IPS-11a (cell line): ENCODE data around the gene GRK4.

ENCODE experiments used
- H3K4me3 ChIP-seq: one replicate; pipeline ENCODE4 v1.5.1; 2013; ENCODE audit warnings: low read depth, low read length, control low read depth

GRK4 gene

DNA sequence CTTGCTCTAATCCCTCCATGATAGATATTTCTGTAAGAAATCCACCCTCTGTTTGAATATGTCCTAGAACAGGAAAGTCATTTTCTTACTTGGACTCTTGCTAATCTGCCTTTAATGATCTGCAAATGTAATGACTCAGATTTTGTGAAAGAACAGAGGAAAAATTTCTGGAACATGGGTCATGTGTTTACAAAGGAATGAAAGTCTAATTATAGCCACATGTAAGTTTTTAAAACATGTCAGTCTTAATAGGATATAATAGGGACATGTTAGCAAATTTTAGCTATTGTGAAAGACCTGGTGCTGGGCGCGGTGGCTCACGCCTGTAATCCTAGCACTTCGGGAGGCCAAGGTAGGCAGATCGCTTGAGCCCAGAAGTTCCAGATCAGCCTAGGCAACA, 47.6 kb downstream of the GRK4 start:
- no peak overlapping the region for H3K4me3 ChIP-seq

DNA sequence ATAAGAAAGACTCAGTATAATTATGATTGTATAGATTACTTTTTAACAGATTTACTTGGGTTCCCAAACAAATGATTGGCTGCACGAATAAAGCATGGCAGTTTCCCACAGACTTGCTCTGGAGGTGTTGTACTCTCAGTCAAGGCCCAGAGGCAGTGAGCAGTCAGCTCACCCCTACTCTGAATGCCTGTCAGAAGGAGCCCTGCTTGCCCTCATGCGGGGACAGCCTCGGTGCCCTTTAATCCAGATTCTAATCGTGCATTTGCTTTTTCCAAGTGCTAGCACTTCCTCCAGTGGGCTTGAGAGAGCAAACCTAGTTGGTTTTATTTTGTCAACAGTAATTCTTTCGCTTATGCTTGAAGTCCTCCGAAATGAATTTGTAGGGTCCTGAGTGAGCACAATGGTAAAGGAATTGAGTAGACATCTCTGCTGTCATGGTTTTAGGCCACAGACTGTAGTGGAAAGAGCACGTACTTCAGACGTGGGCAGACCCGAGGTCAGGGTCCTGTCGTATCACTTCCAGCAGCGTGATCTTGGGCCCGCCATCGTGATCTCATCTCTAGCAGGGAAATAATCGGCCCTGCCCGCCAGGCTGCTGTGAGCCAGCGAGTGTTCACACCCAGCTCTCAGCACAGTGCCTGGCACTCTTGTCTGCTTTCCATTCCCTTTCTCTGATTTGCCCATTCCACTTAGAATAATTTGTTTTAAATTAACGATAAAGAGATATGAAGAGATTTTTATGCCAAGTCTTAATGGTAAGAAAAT, 48.3 kb downstream of the GRK4 start:
- no peak overlapping the region for H3K4me3 ChIP-seq

DNA sequence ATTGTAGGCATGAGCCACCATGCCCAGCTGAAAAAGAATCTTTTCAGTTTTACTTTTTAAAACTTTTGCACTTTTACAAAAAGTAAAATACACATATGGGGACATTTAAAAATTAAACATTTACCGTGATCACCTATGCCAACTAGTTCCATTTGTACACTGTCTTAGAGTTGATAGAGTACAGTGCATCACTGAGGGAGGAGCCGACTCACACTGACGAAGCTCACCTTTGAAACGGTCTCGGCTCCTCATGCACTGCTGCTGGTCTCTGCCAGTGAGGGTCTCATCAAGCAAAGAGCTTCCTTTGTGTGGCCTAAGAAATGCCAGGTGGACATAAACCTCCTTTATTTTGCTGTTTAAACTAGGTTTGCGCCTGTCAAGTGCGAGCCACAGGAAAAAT, 50.0 kb downstream of the GRK4 start:
- H3K4me3 ChIP-seq, result no peak overlapping the region

DNA sequence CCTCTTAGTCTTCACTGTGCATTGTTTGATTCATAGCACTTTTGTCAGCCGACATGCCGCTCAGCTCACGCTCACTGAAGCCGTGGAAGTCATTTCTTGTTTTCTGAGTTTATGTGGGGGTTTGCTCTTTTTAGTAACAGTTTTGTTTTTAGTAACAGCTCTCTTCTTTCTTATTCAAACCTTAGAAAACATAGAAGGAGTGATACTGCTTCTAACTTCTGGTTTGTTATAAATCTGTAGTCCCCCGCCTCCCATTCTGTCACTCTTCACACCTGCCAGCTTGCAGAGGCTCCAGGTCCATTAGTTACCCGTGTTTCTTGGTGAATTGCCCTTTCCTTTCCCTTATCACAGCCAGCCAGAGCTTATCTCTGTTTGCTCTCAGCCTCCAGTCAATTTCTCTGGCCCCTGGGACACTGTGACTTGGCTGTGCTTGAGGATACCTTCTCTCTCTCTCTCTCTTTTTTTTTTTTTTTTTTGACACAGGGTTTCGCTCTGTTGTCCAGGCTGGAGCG, 50.5 kb downstream of the GRK4 start:
- no peak overlapping the region for H3K4me3 ChIP-seq

DNA sequence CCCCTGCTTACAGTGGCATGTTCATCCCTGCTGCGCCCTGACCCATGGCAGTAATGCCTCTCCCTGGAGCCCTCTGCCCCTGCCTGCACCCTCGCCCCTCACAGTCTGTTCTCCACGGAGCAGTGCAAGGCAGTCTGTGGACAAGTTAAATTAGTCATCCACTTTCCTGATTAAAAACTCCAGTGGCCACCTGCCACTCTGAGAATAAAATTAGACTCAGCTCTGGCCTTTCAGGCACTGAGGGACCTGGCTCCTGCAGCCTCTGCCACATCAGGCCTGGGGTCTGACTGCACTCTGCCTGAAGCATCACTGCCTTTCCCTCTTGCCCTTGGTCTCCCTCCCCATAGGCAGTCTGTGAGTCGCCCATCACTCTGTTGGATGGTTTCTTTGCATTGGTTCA, 53.6 kb downstream of the GRK4 start:
- H3K4me3 ChIP-seq, result no peak overlapping the region

DNA sequence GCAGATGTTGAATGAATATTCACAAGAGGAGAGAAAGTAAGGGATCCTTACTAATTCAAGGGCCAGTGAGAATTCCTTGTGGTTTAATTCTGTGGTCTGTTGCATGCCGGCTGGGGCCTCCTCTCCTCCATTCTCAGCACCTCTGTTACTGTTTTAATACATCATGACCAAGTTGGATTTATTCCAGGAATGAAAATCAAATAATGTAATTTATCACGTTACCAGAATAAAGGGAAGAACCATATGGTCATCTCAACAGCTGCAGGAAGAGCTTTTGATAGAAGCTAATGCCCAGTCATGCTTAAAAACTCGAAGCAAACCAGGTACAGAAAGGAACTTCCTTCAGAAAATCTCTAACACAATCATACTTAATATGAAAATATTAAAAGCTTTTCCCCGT, 54.1 kb downstream of the GRK4 start:
- no peak overlapping the region for H3K4me3 ChIP-seq

DNA sequence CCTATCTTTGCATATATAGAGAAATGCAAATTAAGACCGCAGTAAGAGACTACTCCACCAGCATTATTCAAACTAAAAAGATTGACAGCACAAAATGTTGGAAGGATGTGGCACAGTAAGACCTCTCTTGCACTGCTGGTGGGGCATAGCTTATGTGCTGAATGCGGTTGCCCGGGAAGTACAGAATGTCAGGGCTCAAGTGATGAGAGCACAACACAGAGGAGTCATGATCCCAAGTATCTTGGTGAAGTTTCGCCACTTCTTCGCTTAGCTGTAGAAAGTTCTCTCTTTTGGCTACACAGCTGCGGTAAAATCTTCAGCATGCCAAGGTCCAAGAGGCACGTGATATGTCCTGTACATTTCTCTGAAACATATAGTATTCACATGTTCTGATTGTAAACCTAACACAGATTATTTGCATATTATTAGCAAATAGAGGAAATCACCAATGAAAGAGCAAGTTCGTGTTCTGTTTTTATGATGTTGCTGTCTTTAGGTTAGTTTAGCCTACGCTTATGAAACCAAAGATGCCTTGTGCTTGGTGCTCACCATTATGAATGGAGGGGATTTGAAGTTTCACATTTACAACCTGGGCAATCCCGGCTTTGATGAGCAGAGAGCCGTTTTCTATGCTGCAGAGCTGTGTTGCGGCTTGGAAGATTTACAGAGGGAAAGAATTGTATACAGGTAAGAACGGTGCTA, 55.9 kb downstream of the GRK4 start:
- no peak overlapping the region for H3K4me3 ChIP-seq

DNA sequence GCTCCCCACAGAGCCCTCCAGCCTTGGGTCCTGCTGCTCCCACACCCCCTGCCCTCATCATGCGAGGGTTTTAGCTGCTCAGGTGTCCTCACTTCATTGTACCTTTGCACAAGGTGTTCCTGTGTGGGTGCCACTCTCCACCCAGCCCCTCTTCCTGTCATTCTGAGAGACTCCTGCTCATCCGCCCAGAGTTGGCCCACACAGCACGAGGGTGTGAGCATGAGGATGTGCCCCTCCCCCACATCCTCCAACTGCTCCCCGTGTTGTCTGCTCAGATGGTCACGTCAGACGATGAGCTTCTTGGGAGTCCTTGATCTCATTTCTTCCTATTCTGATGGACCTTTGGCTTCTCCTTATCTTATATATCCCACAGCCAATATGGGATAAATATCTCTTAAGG, 57.8 kb downstream of the GRK4 start:
- no peak overlapping the region for H3K4me3 ChIP-seq

DNA sequence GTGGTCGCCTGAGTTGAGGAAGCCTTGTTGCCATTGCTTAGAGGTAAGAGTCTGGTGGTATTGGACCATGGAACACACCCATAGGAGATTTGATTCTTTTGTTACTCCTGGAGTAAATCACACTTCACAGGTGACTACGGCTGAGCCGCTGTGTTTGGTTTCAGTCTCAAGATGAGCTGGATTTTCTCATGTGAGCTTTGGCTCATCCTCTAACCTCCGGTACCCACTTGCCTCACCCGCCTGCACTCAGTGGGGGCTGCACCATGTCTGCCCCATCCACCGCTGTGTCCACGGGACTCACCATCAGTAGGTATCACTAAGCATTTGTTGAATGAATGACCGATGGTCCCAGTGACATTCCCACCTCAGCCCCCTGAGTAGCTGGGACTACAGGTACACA, 58.3 kb downstream of the GRK4 start:
- H3K4me3 ChIP-seq, result no peak overlapping the region

DNA sequence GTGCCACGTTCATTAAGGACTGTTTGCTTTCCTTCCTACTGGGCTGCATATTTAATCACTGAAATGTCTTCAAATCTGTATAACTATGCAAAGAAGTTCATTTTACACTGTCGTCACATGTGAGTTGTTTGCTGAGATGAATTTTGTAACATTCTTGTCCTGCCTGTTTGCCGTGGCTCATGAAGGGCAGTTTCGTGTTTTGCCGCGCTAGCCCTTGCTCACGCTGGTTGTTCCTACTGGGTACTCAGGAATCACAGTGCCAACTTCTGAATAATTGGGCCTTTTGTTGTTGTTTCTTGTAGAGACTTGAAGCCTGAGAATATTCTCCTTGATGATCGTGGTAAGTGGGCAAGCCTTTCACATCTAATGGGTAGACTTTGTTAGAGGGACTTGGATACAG, 58.7 kb downstream of the GRK4 start:
- no peak overlapping the region for H3K4me3 ChIP-seq

DNA sequence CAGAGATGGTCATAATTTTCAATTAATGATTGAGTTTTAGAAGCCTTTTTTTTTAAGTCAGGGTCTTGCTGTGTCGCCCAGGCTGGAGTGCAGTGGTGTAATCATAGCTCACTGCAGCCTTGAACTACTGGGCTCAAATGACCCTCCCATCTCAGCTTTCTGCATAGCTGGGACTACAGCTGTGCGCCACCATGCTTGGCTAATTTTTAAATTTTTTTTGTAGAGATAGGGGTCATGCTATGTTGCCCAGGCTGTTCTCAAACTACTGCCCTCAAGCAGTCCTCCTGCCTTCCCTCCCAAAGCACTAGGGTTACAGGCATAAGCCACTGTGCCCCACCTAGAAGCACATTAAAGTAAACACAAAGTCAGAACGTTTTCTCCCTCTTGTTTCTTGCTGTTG, 59.3 kb downstream of the GRK4 start:
- no peak overlapping the region for H3K4me3 ChIP-seq

DNA sequence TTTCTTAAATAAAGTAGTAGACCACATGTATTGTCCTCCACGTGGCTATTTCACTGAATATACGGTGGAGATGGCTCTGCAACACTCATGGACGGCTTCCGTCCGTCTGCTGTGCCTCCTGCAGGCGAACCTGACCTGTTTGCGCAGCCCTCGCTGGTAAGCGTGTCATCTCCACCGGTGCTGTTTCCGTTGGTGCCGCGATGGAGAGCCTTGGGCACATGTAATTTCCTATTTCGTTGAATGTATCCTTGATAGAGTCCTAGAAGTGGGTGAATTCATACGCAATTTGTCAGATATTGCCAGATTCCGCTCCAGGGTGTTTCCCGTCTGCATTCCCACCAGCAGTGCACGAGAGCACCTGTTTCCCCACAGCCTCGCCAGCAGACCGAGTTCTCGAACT, 62.5 kb downstream of the GRK4 start:
- no peak overlapping the region for H3K4me3 ChIP-seq

DNA sequence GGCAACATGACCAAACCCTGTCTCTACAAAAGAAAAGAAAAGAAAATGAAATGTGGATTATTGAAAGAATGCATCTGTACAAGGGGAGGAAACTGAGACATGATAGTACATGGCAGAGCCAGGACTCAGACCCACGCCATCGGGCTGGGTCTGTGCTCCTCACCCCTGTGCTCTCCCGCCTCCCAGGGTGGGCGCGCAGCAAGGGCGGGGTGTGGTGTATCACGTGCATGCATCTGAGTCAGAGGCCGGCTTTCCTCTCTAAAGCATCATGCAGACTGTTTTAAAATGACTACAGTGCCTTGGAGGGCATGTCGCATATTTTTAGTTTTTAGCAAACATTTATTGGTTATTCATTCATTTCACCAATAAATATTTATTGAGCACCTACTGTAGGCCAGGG, 63.2 kb downstream of the GRK4 start:
- no peak overlapping the region for H3K4me3 ChIP-seq

DNA sequence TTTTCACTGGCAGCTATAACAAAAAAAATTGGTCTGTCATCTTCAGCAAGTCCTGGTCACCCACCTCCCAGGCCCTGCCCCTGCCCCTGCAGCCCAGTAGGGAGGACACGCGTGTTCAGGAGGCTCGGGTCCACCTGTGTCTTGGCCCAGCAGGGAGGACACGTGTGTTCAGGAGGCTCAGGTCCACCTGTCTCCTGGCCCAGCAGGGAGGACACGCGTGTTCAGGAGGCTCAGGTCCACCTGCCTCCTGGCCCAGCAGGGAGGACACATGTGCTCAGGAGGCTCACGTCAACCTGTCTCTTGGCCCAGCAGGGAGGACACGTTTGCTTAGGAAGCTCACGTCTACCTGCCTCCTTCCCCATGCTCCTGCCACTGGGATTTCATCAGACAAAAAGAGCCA, 66.1 kb downstream of the GRK4 start:
- no peak overlapping the region for H3K4me3 ChIP-seq

DNA sequence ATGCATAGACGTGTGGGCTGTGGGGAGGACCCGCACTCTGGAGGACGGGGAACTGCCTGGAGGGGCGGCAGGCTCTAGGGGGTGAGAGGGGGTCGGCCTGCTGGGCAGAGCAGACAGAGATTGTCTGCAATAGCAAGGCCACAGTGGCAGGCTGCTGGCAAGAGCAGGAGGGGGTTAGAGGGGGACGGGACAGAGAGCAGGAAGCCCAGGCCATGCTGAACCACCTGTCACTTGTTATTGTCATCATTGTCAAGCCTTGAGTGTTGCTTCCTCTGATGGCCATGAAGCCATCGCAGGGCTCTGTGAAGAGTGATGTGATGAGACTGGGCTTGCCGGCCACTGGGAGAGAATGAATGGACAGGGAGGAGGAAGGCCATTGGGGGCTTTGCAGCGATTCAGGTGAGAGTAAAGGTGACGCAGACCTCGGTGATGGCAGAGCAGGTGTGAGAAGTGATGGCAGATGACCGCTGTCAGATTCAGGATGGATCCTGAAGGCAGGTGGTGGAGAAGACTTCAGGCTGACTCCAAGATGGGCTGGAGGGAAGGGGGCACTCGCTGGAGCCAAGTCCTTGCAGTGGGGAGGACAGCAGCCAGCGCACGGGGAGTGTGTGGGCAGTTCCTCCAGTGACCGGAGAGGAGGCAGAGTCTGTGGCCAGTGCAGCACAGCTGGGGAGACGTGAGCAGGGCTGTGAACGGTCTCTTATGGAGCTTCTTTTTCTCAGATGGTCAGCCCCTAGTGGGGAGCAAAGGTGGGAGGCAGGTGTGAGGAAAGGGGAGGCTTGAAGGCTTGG, 67.4 kb downstream of the GRK4 start:
- H3K4me3 ChIP-seq, result no peak overlapping the region

DNA sequence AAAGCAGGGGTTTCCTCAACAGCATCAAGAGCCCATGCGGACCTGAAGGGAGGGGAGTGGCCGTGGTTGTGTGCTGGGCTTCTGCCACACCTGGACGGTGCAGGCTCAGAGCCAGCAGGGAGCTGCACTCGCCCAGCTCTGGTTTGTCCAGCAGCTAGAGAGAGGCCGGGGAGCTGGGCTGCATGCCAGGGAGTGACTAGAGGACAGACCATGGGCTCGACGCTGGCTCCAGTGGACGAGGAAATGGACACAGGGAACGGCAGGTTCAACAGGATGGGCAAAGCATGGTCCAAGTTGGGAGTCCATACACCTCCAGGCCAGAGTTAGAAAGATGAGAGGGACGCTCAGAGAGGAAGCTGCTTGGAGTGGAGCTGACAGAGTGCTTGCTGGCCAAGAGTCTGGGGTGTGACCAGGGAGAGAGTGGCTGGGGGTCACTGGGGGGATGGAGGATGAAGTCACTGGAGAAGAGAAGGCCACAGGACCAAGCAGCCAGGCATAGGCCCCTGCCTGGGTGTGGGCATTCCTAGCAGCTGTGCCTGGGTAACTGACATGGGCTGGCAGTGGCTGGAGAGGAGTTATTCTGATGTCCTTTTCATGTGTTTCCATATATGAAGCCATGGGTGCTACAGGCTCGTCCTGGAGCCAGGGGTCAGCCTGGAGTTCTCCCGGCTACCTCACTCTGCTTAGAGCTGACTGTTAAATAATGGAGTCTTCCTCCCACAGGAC, 68.1 kb downstream of the GRK4 start:
- H3K4me3 ChIP-seq, result no peak overlapping the region

DNA sequence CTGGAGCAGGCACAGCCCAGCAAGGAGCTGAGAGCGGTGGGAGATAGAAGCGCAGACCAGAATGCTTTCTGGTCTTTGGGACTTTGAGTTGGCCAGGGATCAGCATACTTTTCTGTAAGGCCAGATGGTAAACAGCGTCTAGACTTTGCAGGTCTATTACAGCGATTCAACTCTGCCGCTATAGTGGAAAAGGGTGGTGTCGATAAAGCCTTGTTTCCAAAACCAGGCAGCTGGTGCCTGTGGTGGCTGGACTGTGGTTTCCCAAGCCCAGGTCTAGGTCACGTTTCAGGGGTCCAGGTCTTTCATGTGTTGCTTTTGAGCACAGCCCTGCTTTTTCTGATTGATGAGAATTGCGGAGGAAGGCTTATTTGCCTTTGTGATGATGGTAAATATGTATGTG, 70.9 kb downstream of the GRK4 start:
- H3K4me3 ChIP-seq, result no peak overlapping the region

DNA sequence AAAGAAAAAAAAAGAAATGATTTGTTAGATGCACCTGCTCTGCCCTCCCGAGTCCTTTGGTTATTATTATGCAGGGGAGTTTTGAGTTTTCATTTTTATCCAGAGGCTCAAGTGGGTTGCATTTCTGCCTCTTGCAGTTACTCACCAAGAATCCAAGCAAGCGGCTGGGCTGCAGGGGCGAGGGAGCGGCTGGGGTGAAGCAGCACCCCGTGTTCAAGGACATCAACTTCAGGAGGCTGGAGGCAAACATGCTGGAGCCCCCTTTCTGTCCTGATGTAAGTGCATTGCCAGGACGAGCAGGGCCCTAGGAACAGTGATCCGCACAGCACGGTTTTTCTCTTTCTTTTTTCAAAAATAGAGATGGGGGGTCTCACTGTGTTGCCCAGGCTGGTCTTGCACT, 71.9 kb downstream of the GRK4 start:
- no peak overlapping the region for H3K4me3 ChIP-seq

DNA sequence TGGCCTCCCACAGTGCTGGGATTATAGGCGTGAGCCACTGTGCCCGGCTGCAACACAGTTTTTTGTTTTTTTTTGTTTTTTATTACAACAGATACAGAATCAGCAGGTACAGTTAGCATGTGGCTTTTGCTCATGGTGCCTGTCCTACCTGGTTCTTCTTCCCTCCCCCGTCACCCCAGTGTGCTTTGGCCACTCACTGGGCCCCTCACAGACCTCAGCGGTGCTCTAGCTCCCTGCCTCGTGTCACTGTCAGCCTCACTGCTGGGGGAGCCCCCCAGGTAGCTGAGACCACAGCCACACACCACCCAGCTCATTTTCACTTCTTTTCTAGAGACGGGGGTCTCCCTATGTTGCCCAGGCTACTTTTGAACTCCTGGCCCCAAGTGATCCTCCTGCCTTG, 72.3 kb downstream of the GRK4 start:
- H3K4me3 ChIP-seq, result no peak overlapping the region

DNA sequence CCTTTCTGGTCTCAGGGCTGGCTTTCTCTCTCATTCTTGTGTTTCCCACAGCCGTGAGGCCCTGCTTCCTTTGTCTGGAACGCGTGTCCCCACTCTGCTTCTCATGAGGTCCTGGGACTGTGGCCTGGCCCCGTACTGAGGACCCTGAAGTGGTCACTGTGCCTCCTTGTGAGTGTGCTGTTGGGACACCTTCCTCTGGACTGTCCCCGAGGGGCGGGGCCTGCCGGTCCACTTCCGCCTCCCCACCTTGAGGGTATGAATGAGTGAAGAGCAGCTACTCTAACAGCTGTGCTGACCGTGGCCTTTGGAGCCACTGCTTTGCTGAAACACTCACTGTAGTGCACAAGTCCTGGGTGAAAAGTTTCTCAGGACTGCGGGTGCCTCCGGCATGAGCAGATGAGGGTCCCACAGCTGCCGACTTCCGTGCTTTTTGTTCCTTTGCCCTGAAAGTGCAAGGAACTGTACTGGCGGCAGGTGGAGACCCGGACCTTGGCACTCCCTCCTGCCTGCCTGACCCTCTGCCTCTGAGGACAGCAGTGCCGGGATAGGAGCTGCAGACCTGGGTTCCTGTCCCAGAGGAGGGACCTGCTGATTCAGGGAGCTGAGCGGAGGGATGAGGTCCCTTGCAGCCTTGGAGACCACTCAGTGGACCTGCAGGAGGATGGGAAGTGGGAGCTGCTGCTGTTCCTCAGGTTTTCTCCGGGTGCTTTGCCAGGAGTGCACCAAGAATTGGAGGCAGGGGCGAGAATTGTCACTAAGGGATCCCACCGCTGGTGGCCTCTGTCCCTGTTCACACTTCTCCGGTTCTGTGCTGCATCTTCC, 73.0 kb downstream of the GRK4 start:
- H3K4me3 ChIP-seq, result no peak overlapping the region
